GM21737 (cell line): Measurements from ENCODE around the gene COMMD9.

ENCODE experiments used
- ATAC-seq: cut with Tn5 transposase; IDR thresholded peaks from one replicate; pipeline ENCODE4 v1.9.1; 2021; ENCODE audit warnings: mild to moderate bottlenecking, moderate library complexity; ENCODE audit not compliant: unreplicated experiment

Gene COMMD9

GRCh38 chr11:36258730-36259360, 30.4 kb downstream of the COMMD9 start:
- ATAC-seq: no peak

GRCh38 chr11:36257351-36257750, 31.9 kb downstream of the COMMD9 start:
- no peak for ATAC-seq

- no peak for ATAC-seq
These were observed 34.5 kb downstream of the COMMD9 start for GRCh38 chr11:36254713-36255112.

GRCh38 chr11:36253238-36253637, 36.0 kb downstream of the COMMD9 start:
- ATAC-seq: no peak

- no peak for ATAC-seq
These were observed 37.4 kb downstream of the COMMD9 start for GRCh38 chr11:36251823-36252222.

GRCh38 chr11:36249246-36249645, 40.0 kb downstream of the COMMD9 start:
- ATAC-seq: no peak

- no peak for ATAC-seq
These were observed 40.8 kb downstream of the COMMD9 start for GRCh38 chr11:36248436-36248835.

- no peak for ATAC-seq
These were observed 41.7 kb downstream of the COMMD9 start for GRCh38 chr11:36247493-36247892.

- ATAC-seq: no peak
These were observed 45.6 kb downstream of the COMMD9 start for GRCh38 chr11:36243641-36244040.

- no peak for ATAC-seq
These were observed 47.7 kb downstream of the COMMD9 start for GRCh38 chr11:36241497-36241896.

- no peak for ATAC-seq
These were observed 48.4 kb downstream of the COMMD9 start for GRCh38 chr11:36240801-36241200.

- no peak for ATAC-seq
These were observed 49.1 kb downstream of the COMMD9 start for GRCh38 chr11:36240173-36240572.

GRCh38 chr11:36239636-36240035, 49.6 kb downstream of the COMMD9 start:
- ATAC-seq: no peak

- no peak for ATAC-seq
These were observed 50.3 kb downstream of the COMMD9 start for GRCh38 chr11:36238881-36239280.

GRCh38 chr11:36238036-36238631, 51.1 kb downstream of the COMMD9 start:
- no peak for ATAC-seq

GRCh38 chr11:36237391-36237790, 51.8 kb downstream of the COMMD9 start:
- no peak for ATAC-seq

- ATAC-seq: no peak
These were observed 53.5 kb downstream of the COMMD9 start for GRCh38 chr11:36235750-36236149.

- ATAC-seq: no peak
These were observed 54.4 kb downstream of the COMMD9 start for GRCh38 chr11:36234825-36235224.

GRCh38 chr11:36233204-36233603, 56.0 kb downstream of the COMMD9 start:
- ATAC-seq: no peak

GRCh38 chr11:36230779-36231699, 58.2 kb downstream of the COMMD9 start:
- no peak for ATAC-seq

- ATAC-seq: no peak
These were observed 60.0 kb downstream of the COMMD9 start for GRCh38 chr11:36229091-36229705.
